IMR-90 (cell line): Measurements from ENCODE around the gene HYAL3.

Experiments used
- BHLHE40 ChIP-seq: fragments of 150-350 bp; IDR thresholded peaks from 2 replicates; pipeline ENCODE4 v1.6.1; 2016; ENCODE audit warnings: mild to moderate bottlenecking, low read depth, low read length
- CHD1 ChIP-seq: IDR thresholded peaks from 2 replicates; pipeline ENCODE4 v1.6.1; 2012; ENCODE audit warnings: low read depth, low read length, improper control_type of control experiment
- FOS ChIP-seq: fragments of 150-350 bp; IDR thresholded peaks from 2 replicates; pipeline ENCODE4 v1.6.1; 2016; ENCODE audit warnings: low read depth, low read length
- MAFK ChIP-seq: IDR thresholded peaks from 2 replicates; pipeline ENCODE4 v1.6.1; 2012; ENCODE audit warnings: low read depth, low read length, improper control_type of control experiment
- MAZ ChIP-seq: IDR thresholded peaks from 2 replicates; pipeline ENCODE4 v1.6.1; 2012; ENCODE audit warnings: low read depth, mild to moderate bottlenecking, low read length, improper control_type of control experiment, moderate library complexity, borderline replicate concordance
- MXI1 ChIP-seq: IDR thresholded peaks from 2 replicates; pipeline ENCODE4 v1.6.1; 2012; ENCODE audit warnings: low read depth, mild to moderate bottlenecking, low read length, moderate library complexity, borderline replicate concordance
- NFE2L2 ChIP-seq: fragments of 150-350 bp; IDR thresholded peaks from 2 replicates; pipeline ENCODE4 v1.6.1; 2016; ENCODE audit warnings: low read depth, mild to moderate bottlenecking, low read length
- POLR2A ChIP-seq: IDR thresholded peaks from 2 replicates; pipeline ENCODE4 v1.6.1; 2012; ENCODE audit warnings: mild to moderate bottlenecking, low read depth, low read length
- RAD21 ChIP-seq: IDR thresholded peaks from 2 replicates; pipeline ENCODE4 v1.6.1; 2012; ENCODE audit warnings: low read length, improper control_type of control experiment
- TF ChIP-seq, protein P1 (sequence below): conservative IDR thresholded peaks from 2 replicates; pipeline ENCODE4 v1.5.1; 2012; ENCODE audit warnings: mild to moderate bottlenecking, low read depth, low read length, improper control_type of control experiment

DNA sequence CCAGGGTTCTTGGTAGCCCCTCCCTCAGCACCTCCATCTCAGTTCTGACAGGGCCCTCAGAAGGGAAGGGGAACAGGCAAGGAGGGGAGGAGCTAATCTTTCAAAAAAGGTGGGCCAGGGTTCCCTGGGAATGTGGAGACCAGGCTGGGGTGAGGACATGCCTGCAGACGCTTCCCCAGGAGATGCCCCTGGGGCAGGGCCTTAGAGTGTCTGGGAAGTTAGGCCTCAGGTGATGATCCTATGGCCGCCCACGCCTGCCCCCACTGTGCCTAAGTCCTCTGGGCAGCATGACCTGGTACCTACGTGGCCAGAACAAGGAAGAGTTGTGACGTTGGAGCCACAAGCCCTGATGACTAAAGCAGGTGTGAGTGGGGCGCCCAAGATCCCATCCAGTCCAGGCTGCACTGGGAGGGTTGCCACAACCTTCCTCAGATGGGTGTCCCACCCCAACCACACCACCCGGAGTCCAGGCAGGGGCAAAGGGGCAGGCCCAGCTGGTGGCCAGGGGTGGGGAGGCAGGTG, 34.2 kb downstream of the HYAL3 start:
- TF ChIP-seq, protein P1, sequence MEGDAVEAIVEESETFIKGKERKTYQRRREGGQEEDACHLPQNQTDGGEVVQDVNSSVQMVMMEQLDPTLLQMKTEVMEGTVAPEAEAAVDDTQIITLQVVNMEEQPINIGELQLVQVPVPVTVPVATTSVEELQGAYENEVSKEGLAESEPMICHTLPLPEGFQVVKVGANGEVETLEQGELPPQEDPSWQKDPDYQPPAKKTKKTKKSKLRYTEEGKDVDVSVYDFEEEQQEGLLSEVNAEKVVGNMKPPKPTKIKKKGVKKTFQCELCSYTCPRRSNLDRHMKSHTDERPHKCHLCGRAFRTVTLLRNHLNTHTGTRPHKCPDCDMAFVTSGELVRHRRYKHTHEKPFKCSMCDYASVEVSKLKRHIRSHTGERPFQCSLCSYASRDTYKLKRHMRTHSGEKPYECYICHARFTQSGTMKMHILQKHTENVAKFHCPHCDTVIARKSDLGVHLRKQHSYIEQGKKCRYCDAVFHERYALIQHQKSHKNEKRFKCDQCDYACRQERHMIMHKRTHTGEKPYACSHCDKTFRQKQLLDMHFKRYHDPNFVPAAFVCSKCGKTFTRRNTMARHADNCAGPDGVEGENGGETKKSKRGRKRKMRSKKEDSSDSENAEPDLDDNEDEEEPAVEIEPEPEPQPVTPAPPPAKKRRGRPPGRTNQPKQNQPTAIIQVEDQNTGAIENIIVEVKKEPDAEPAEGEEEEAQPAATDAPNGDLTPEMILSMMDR: no peak
- TF ChIP-seq MXI1 (no peak), POLR2A (no peak), RAD21 (no peak), MAZ (no peak), BHLHE40 (no peak), NFE2L2 (no peak), CHD1 (no peak), FOS (no peak), MAFK (no peak)
